GM12878 (cell line): ENCODE data around the gene PPAT. TPM values are rescaled to one million over a fixed set of nuclear protein-coding genes. Genes with fewer than 3 reads are reported as not detected.
A peak's percentile ranks its signal among the peaks of the same experiment; 100 is the strongest.

Source experiments
- ATF2 ChIP-seq: IDR thresholded peaks from 2 replicates; pipeline ENCODE4 v1.6.1; 2012; ENCODE audit warnings: low read length, inconsistent platforms
- BCL11A ChIP-seq: IDR thresholded peaks from 2 replicates; pipeline ENCODE4 v1.6.1; 2011; ENCODE audit warnings: low read depth, low read length
- CHD4 ChIP-seq: fragments of 200-600 bp; sonication (generic); IDR thresholded peaks from 2 replicates; pipeline ENCODE4 v1.6.1; 2016; ENCODE audit warnings: mild to moderate bottlenecking
- CREB1 ChIP-seq: IDR thresholded peaks from 2 replicates; pipeline ENCODE4 v1.6.1; 2012; ENCODE audit warnings: low read depth, mild to moderate bottlenecking, inconsistent platforms
- FOXK2 ChIP-seq: fragments of 450-650 bp; IDR thresholded peaks from 2 replicates; pipeline ENCODE4 v1.6.1; 2017; ENCODE audit warnings: mild to moderate bottlenecking, moderate library complexity
- HDAC2 ChIP-seq: fragments of 200-600 bp; sonication (generic); IDR thresholded peaks from 2 replicates; pipeline ENCODE4 v1.6.1; 2017
- HDGF ChIP-seq: fragments of 450-650 bp; IDR thresholded peaks from 2 replicates; pipeline ENCODE4 v1.6.1; 2016; ENCODE audit warnings: antibody characterized with exemption
- KLF5 ChIP-seq: fragments of 450-650 bp; IDR thresholded peaks from 2 replicates; pipeline ENCODE4 v1.6.1; 2014; ENCODE audit warnings: mild to moderate bottlenecking; ENCODE audit not compliant: partially characterized antibody
- MEF2A ChIP-seq: IDR thresholded peaks from 2 replicates; pipeline ENCODE4 v1.6.1; 2011; ENCODE audit warnings: low read depth, mild to moderate bottlenecking, low read length, moderate library complexity; ENCODE audit not compliant: insufficient read depth
- MTA2 ChIP-seq: fragments of 450-650 bp; IDR thresholded peaks from 2 replicates; pipeline ENCODE4 v1.6.1; 2016; ENCODE audit warnings: low read depth, mild to moderate bottlenecking, moderate library complexity
- MYB ChIP-seq: fragments of 150-350 bp; IDR thresholded peaks from 2 replicates; pipeline ENCODE4 v1.6.1; 2014; ENCODE audit warnings: mild to moderate bottlenecking, low read depth, low read length, borderline replicate concordance
- MYC ChIP-seq: IDR thresholded peaks from 2 replicates; pipeline ENCODE4 v1.6.1; 2011; ENCODE audit warnings: mild to moderate bottlenecking, low read length, moderate library complexity, inconsistent platforms; ENCODE audit not compliant: insufficient read depth, insufficient replicate concordance, insufficient read length, severe bottlenecking
- PML ChIP-seq: IDR thresholded peaks from 2 replicates; pipeline ENCODE4 v1.6.1; 2012; ENCODE audit warnings: low read length, inconsistent platforms
- RFX5 ChIP-seq: IDR thresholded peaks from 2 replicates; pipeline ENCODE4 v1.6.1; 2011; ENCODE audit warnings: low read depth, low read length, improper control_type of control experiment
- SP1 ChIP-seq: IDR thresholded peaks from one replicate; pipeline ENCODE4 v1.6.1; 2011; ENCODE audit warnings: low read depth, low read length
- SRF ChIP-seq, 2 experiments: IDR thresholded peaks; 2 replicates each; pipeline ENCODE4 v1.6.1; 2011; ENCODE audit warnings: low read depth in 2 of 2, low read length in 2 of 2, mild to moderate bottlenecking in 1 of 2, moderate library complexity in 1 of 2
- STAT3 ChIP-seq: IDR thresholded peaks from 2 replicates; pipeline ENCODE4 v1.6.1; 2011; ENCODE audit warnings: low read depth, low read length, improper control_type of control experiment
- TCF12 ChIP-seq: IDR thresholded peaks from 2 replicates; pipeline ENCODE4 v1.6.1; 2011; ENCODE audit warnings: low read depth, mild to moderate bottlenecking, low read length
- TCF7 ChIP-seq: IDR thresholded peaks from 2 replicates; pipeline ENCODE4 v1.6.1; 2014; ENCODE audit warnings: antibody characterized with exemption, borderline replicate concordance
- ZBED1 ChIP-seq: IDR thresholded peaks from 2 replicates; pipeline ENCODE4 v1.6.1; 2016; ENCODE audit warnings: borderline replicate concordance
- ZNF217 ChIP-seq: fragments of 450-650 bp; IDR thresholded peaks from 2 replicates; pipeline ENCODE4 v1.6.1; 2017; ENCODE audit warnings: antibody characterized with exemption, mild to moderate bottlenecking
- polyA plus RNA-seq, 11 experiments: library from polyadenylated mRNA; depleted of rRNA in 4 of 11; unstranded in 6 of 11; stranded (reverse) in 5 of 11; fragments of >200 nt; fragmentation: Nextera tagmentation in 4 of 11; fragmentation: Illumina TruSeq in 1 of 11; extraction: Ambion mirVana in 4 of 11; extraction: Trizol in 1 of 11; gene quantifications; 1 replicate in 1 of 11; 2 replicates in 10 of 11; pipeline versions ENCODE4 v1.2.1 to v1.2.3, GENCODE V29; 2011 to 2016; ENCODE audit warnings: inconsistent platforms in 2 of 11, missing spikeins in 2 of 11, low read depth in 1 of 11
- total RNA-seq, 4 experiments: library from RNA; depleted of rRNA in 3 of 4; stranded (reverse); fragments of >200 nt in 3 of 4; fragmentation: Illumina TruSeq in 1 of 4; extraction: Trizol in 1 of 4; gene quantifications; 2 replicates each; pipeline versions ENCODE4 v1.2.1 to v1.2.3, GENCODE V29; 2013 to 2021
- TF ChIP-seq, protein P1 (sequence below): IDR thresholded peaks from 2 replicates; pipeline ENCODE4 v1.6.1; 2012; ENCODE audit warnings: improper control_type of control experiment, low read depth, low read length; ENCODE audit not compliant: insufficient replicate concordance
- TF ChIP-seq, protein P2 (sequence below): IDR thresholded peaks from 2 replicates; pipeline ENCODE4 v1.6.1; 2011; ENCODE audit warnings: low read depth, low read length, improper control_type of control experiment, borderline replicate concordance
- TF ChIP-seq, protein P3 (sequence below): IDR thresholded peaks from 2 replicates; pipeline ENCODE4 v1.6.1; 2011; ENCODE audit warnings: borderline replicate concordance, low read depth, mild to moderate bottlenecking, moderate library complexity, mixed read lengths, low read length; ENCODE audit not compliant: insufficient read depth; ENCODE audit errors: extremely low read length

Gene PPAT
- total and polyA plus RNA-seq, 10 of the 15 experiments (the other 5 are each of a cell fraction or from before 2014, with no cell fraction given): 24.9 to 50.7 (median 38.0) TPM

DNA sequence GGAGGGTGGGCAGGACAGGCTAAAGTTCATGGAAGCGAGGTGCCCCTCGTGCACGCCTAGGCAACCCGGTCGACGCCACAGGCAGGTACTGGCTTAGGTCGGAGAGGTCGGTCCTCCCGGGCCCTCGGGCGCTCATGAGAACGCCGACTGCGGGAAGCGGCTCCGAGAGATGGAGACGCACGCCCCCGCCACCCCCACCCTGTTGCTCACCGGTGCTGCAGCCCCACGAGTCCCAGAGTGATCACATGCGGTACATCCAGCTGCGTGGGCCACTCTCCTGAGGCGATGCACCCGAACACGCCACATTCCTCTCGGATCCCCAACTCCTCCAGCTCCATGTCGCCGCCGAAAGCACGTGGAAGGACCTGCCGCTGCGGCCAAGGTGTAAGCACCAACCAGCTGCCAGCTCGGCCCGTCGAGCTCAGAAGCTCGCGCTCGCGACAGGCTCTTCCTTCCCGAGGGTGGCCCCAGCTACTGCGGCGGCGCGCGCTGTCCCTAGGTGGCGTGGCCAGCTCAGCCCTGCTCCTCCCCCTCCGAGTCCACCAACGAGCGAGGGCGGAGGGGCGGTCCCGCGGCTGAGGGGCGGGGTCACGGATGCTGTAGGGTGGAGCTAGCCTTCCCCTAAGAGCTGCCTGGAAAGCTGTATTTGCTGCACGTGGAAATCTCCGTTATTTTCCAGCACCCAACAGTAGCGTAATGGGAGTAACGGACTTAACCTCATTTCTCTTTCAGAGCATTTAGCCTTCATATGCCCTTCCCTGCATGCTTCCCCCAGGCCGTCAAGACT, at the start of gene PPAT (continued):
- no peak for TF ChIP-seq ZNF217
- no peak for TF ChIP-seq SRF (IDR thresholded peaks at IDR 0.05; ENCODE audit: low read depth in 2 of 2, low read length in 2 of 2)
- peak; percentile 96 for TF ChIP-seq HDGF
- TF ChIP-seq, protein P1, sequence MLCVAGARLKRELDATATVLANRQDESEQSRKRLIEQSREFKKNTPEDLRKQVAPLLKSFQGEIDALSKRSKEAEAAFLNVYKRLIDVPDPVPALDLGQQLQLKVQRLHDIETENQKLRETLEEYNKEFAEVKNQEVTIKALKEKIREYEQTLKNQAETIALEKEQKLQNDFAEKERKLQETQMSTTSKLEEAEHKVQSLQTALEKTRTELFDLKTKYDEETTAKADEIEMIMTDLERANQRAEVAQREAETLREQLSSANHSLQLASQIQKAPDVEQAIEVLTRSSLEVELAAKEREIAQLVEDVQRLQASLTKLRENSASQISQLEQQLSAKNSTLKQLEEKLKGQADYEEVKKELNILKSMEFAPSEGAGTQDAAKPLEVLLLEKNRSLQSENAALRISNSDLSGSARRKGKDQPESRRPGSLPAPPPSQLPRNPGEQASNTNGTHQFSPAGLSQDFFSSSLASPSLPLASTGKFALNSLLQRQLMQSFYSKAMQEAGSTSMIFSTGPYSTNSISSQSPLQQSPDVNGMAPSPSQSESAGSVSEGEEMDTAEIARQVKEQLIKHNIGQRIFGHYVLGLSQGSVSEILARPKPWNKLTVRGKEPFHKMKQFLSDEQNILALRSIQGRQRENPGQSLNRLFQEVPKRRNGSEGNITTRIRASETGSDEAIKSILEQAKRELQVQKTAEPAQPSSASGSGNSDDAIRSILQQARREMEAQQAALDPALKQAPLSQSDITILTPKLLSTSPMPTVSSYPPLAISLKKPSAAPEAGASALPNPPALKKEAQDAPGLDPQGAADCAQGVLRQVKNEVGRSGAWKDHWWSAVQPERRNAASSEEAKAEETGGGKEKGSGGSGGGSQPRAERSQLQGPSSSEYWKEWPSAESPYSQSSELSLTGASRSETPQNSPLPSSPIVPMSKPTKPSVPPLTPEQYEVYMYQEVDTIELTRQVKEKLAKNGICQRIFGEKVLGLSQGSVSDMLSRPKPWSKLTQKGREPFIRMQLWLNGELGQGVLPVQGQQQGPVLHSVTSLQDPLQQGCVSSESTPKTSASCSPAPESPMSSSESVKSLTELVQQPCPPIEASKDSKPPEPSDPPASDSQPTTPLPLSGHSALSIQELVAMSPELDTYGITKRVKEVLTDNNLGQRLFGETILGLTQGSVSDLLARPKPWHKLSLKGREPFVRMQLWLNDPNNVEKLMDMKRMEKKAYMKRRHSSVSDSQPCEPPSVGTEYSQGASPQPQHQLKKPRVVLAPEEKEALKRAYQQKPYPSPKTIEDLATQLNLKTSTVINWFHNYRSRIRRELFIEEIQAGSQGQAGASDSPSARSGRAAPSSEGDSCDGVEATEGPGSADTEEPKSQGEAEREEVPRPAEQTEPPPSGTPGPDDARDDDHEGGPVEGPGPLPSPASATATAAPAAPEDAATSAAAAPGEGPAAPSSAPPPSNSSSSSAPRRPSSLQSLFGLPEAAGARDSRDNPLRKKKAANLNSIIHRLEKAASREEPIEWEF: no peak
- TF ChIP-seq TCF7: no peak
- no peak for TF ChIP-seq HDAC2
- no peak for TF ChIP-seq RFX5
- no peak for TF ChIP-seq STAT3
- TF ChIP-seq, protein P2, sequence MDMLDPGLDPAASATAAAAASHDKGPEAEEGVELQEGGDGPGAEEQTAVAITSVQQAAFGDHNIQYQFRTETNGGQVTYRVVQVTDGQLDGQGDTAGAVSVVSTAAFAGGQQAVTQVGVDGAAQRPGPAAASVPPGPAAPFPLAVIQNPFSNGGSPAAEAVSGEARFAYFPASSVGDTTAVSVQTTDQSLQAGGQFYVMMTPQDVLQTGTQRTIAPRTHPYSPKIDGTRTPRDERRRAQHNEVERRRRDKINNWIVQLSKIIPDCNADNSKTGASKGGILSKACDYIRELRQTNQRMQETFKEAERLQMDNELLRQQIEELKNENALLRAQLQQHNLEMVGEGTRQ: no peak; the same call in 1 of the 2 replicates
- TF ChIP-seq ATF2: no peak
- TF ChIP-seq ZBED1: peak; percentile 79; the same call in 1 of the 2 replicates
- no peak for TF ChIP-seq CHD4
- TF ChIP-seq MEF2A: no peak
- 0 out of 2 replicates have a peak, but pooled peaks have one; percentile 38 for TF ChIP-seq CREB1
- peak; percentile 71 for TF ChIP-seq SP1
- TF ChIP-seq MYB: no peak
- TF ChIP-seq KLF5: peak; percentile 98
- TF ChIP-seq MYC: peak; percentile 77
- no peak for TF ChIP-seq MTA2
- TF ChIP-seq PML: peak; percentile 11; the same call in 1 of the 2 replicates
- peak; percentile 58; the same call in 1 of the 2 replicates for TF ChIP-seq TCF12
- TF ChIP-seq BCL11A: no peak
- peak; percentile 96 for TF ChIP-seq FOXK2
- TF ChIP-seq, protein P3, sequence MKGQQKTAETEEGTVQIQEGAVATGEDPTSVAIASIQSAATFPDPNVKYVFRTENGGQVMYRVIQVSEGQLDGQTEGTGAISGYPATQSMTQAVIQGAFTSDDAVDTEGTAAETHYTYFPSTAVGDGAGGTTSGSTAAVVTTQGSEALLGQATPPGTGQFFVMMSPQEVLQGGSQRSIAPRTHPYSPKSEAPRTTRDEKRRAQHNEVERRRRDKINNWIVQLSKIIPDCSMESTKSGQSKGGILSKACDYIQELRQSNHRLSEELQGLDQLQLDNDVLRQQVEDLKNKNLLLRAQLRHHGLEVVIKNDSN: peak; percentile 58
